GM21360 (cell line): Measurements from ENCODE around the gene WIPF1.

Experiments used
- ATAC-seq: cut with Tn5 transposase; IDR thresholded peaks from one replicate; pipeline ENCODE4 v1.9.1; 2021; ENCODE audit warnings: mild to moderate bottlenecking, moderate library complexity; ENCODE audit not compliant: unreplicated experiment

The WIPF1 gene

GRCh38 chr2:174544802-174545201 lies 52.8 kb downstream of the WIPF1 start:
- ATAC-seq = no peak

DNA sequence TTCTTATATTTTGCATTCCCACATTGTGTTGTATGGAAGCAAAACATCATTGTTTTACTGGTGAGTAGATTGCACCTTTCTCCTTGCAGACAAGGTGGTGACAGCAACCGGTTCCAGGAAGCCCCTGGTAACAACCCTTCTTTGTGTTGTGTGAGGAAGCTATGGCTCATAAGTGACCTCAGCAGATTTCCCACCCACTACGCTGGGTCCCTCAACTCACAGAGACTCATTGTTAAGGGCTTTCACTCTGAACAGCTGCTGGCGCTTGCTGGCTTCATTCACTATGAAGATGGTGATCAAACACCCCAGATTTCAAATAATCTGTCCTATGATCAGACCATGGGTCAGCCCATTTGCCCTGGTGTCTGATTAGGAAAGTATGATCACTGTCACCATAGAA lies 53.4 kb downstream of the WIPF1 start:
- ATAC-seq = no peak

- no peak for ATAC-seq
These were observed 56.7 kb downstream of the WIPF1 start for GRCh38 chr2:174540893-174541292.

DNA sequence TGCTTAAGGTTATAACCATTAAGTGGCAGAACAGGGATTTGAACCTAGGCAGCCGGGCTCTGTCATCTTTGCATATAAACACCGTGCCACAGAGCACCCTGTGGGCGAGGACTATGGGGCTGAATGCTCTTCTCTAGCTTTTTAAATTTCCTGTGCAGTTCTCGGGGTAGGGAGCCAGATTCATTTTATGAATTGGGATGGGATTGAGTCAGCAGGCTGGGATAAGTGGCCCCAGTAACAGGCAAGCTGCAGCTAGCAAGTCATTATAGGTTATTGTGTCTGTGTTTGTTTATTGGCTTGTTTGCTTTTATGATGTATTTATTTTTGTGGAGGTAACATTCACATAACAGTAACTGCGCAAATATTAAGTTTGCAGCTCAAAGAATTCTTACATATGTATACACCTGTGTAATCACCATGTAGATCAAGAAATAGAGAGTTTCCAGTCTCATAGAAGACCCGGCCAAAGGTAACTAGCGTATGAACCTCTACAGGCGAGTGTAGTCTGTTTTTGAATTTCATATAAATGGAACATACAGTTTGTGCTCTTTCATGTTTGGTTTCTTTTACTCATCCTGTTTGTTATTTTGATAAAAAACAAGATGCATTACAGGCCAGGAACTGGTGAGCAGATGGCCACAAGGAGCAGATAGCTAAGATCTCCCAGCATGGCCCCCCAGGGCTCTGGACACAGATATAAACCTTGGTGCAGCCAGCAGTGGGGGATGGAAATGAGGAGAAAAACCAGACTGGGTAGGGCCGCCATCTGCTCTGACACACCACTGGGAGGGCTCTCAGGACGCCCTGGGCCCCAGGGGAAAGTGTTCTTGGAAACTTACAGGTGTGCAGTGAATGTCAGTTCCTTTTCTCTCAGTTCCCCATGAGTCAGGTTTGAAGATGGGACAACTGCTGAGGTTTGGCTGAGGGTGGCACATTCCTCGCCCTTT lies 61.6 kb downstream of the WIPF1 start:
- ATAC-seq = no peak

DNA sequence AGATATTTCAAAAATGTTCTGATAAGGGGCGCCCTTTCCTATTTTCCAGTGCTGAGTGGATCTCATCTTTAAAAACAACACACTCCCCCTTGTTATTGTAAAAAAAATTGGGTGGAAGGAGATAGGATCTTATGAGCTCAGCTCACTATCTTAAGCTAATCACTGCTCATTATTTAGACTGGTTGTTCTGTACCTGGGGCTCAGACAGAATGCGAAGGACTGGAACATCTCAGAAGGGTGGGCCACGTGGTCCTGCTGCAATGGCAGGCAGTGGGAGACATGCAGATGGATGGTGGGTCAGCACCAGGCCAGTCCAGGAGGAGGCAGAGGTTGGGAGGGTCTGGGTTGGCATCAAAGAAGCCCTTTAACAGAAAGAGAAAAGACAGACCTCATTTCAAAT lies 62.5 kb downstream of the WIPF1 start:
- no peak for ATAC-seq

DNA sequence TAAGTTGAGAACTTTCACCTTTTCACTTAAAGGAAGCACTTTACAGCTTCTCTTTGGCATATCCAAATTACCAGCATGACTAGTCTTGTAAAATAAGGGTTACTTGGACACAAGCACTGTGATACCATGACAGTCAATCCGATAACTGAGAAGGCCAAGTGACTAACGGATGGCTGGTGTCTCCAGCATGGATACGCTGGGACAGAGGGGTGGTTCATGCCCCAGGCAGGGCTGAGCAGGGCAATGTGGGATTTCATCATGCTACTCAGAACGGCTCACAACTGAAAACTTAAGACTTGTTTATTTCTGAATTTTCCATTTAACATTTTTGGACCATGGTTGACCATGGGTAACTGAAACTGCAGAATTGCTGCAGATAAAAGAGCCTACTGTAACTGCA lies 67.7 kb downstream of the WIPF1 start:
- no peak for ATAC-seq

DNA sequence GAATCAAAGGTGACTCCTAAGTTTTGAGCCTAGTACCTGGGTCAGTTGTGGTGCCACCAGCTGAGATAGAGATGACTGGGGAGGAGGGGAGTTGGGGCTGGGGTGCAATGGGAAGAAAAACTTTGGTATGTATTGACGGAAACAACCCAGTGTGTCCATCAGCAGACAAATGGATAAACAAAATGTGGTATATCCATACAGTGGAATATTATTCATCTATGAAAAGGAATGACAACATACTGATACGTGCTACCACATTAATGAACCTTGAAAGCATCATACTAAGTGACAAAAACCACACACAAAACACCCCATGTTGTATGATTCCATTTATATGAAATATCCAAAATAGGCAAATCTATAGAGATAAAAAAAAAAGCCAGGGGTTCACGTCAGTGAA lies 69.6 kb downstream of the WIPF1 start:
- no peak for ATAC-seq

DNA sequence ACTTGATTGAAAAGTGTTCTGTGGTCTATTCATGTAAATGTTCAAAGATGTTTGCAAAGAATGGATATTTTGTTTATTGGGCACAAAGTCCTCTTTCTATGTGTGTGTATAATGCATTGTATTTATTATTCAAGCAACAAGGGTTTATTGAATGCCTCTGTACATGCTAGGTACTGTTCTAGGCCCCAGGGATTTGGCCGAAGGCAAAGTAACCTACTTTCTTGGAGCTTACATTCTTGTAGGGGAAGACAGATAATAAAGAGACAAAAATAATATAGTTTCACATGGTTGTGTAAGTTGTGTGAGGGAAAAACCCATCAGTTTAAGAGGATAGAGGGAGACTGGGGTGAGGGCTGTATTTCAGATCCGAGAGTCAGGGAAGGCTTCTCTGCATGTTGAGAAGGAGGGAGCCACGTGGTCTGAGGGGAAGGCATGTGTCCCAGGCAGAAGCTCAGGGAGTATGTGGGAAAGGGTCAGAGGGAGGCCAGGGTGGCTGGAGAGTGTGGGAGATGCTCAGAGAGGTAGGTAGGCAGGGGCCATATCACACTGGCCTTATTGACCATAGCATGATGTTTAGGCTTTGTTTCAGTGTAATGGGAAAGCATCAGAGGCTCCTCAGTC lies 70.4 kb downstream of the WIPF1 start:
- ATAC-seq = no peak

- ATAC-seq = no peak
These were observed 73.1 kb downstream of the WIPF1 start for GRCh38 chr2:174524527-174524926.

- ATAC-seq = no peak
These were observed 75.1 kb downstream of the WIPF1 start for GRCh38 chr2:174522553-174522952.

DNA sequence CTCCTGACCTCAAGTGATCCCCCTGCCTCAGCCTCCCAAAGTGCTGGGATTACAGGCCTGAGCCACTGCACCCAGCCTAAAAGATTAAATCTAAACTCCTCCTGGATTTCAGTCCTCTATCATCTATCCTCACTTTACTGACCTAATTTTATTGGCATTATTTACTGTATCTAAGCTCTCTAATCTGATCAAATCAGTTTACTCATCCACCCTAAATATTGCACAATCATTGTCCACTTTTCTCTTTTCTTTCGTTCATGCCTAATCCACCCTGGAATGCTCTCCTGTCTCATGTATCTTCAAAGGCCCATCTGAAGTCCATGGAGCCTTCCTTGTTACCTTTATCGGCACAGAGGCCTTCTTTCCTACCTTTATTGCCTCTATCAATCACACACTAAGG lies 79.2 kb downstream of the WIPF1 start:
- ATAC-seq = no peak

- no peak for ATAC-seq
These were observed 80.9 kb downstream of the WIPF1 start for GRCh38 chr2:174516501-174517378.

DNA sequence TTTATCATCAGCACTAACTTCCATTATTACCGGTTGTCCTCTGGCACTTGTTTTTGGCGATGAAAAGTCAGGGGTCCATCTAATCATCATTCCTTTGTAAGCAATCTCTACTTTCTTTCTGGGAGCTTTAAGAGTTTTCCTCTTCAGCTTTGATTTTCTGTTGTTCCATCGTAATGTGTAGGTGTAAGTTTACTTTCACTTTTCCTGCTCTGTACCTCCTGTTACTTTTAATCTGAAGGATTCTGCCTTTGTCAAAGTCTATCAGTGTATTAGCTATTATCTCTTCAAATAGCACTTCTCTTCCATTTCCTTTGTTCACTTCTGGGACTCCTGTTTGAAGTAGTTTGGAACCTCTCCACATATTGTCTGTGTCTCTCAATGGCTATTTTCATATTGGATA lies 85.3 kb downstream of the WIPF1 start:
- ATAC-seq = no peak

DNA sequence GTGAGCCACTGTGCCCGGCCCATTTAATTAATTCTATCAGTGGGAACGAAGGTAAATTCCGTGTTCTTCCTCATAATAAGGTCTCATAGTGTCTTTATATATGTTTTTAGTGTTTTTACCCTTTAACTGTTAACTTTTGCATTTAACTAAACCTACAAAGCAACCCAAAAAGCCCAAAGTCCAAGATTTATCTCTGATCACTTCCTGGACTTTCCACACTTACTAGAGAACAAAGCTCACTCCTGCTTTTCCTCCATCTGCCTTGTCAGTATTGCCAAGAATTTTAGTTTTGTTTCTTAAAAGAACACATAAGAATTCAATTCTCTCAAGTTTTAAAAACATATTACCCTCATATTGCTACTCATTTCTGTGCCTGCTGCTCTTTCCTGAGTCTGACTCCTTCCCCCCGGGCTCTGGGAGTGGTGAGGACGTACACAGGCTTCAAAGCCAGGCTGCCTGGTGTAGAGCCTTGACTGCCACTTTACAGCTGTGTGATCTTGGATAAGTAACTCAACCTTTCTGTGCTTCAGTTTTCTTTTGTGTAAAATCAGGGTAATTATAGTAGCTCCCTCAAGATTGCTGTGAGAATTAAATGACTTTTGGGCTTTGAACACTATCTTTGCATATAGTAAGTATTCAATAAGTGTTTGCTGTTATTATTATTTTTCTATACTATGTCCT lies 85.9 kb downstream of the WIPF1 start:
- no peak for ATAC-seq

GRCh38 chr2:174510583-174511189 lies 86.9 kb downstream of the WIPF1 start:
- ATAC-seq = no peak
